HEK293T (cell line): Measurements from ENCODE around the gene DIDO1.

Experiments used
- BHLHE40 ChIP-seq: fragments of 450-650 bp; IDR thresholded peaks from 2 replicates; pipeline ENCODE4 v1.6.1; 2016; ENCODE audit warnings: mild to moderate bottlenecking, moderate library complexity, borderline replicate concordance
- FOXK2 ChIP-seq: fragments of 450-650 bp; IDR thresholded peaks from 2 replicates; pipeline ENCODE4 v1.6.1; 2016; ENCODE audit warnings: mild to moderate bottlenecking
- FOXM1 ChIP-seq: fragments of 450-650 bp; IDR thresholded peaks from 2 replicates; pipeline ENCODE4 v1.6.1; 2017; ENCODE audit warnings: mild to moderate bottlenecking, borderline replicate concordance
- NFRKB ChIP-seq: fragments of 450-650 bp; IDR thresholded peaks from 2 replicates; pipeline ENCODE4 v1.6.1; 2016; ENCODE audit warnings: mild to moderate bottlenecking, moderate library complexity
- SP1 ChIP-seq: fragments of 450-650 bp; IDR thresholded peaks from 2 replicates; pipeline ENCODE4 v1.6.1; 2017

DNA sequence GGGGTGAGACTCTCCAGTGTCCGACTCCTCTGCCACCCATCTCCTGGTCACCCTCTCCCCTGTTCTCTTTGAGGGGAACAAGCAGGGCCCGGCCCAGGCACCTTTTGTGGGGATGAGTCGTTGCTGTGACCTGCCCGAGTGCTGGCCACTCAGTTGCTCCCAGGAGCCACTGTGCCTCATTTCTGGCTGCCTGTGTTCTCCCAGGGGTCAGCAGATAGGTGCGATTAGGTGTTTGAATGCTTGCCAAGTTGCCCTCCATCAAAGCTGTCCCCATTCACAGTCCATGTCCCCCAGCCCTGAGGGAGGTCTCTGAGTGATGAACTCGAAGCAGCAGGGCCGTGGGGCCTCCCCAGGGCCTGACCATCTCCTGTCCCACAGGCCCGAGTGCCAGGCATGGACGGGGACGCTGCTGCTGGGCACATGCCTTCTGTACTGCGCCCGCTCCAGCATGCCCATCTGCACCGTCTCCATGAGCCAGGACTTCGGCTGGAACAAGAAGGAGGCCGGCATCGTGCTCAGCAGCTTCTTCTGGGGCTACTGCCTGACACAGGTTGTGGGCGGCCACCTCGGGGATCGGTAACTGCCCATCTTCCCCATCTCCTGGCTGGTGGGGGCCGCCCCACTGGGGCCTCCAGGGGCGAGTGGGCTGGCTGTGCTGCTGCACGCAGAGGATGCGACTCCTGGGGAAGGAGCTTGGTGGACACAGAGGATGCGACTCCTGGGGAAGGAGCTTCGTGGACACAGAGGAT is 30.3 kb upstream of the DIDO1 start:
- TF ChIP-seq FOXK2 (no peak), NFRKB (no peak), BHLHE40 (no peak), SP1 (no peak), FOXM1 (no peak)
